GM08714 (cell line): Measurements from ENCODE around the gene ASB16.
"Not testable (repeated sequence)": the region's sequence is repeated elsewhere in the genome, so short reads cannot be mapped to it uniquely, and the experiment has no call there.

ENCODE experiments used
- H3K4me3 ChIP-seq: fragments of 200-500 bp; sonication (Bioruptor generic); 2 replicates; pipeline ENCODE4 v1.5.1; 2014; ENCODE audit warnings: mild to moderate bottlenecking, low read length, inconsistent platforms
- ZNF274 ChIP-seq: IDR thresholded peaks from 2 replicates; pipeline ENCODE4 v1.6.1; 2012; ENCODE audit warnings: mild to moderate bottlenecking, low read depth, low read length

The ASB16 gene, protein sequence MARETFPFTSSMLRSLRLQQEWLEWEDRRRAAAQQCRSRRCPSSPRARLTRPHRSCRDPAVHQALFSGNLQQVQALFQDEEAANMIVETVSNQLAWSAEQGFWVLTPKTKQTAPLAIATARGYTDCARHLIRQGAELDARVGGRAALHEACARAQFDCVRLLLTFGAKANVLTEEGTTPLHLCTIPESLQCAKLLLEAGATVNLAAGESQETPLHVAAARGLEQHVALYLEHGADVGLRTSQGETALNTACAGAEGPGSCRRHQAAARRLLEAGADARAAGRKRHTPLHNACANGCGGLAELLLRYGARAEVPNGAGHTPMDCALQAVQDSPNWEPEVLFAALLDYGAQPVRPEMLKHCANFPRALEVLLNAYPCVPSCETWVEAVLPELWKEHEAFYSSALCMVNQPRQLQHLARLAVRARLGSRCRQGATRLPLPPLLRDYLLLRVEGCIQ

DNA sequence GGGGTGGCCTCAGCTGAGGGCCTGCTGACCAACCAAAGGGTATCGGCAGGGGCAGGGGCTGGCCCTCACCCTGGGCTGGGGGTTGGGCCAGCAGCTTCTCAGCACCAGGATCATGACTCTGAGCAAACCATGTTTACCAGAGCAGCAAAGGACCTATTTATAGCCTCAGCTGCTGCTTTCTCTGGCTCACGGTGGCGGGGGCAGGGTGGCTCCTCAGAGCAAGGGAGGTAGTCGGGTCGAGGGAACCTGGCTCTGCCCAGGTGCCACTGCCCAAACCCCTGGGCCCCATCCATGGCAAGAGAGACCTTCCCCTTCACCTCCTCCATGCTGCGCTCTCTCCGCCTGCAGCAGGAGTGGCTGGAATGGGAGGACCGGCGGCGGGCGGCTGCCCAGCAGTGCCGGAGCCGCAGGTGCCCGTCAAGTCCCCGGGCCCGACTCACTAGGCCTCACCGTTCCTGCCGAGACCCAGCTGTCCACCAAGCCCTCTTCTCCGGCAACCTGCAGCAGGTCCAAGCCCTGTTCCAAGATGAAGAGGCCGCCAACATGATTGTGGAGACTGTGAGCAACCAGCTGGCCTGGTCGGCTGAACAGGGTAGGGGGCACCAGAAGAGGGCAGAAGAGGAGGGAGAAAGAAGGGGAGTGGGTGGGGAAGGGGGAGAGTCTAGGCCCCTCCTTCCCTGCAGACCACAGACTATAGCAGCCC is at the start of gene ASB16:
TSS of gene ASB16 (plus strand) at position 206 of the 703 bp plus-strand sequence. CDS start at position 292, 86 bp downstream.
- no peak for TF ChIP-seq ZNF274

DNA sequence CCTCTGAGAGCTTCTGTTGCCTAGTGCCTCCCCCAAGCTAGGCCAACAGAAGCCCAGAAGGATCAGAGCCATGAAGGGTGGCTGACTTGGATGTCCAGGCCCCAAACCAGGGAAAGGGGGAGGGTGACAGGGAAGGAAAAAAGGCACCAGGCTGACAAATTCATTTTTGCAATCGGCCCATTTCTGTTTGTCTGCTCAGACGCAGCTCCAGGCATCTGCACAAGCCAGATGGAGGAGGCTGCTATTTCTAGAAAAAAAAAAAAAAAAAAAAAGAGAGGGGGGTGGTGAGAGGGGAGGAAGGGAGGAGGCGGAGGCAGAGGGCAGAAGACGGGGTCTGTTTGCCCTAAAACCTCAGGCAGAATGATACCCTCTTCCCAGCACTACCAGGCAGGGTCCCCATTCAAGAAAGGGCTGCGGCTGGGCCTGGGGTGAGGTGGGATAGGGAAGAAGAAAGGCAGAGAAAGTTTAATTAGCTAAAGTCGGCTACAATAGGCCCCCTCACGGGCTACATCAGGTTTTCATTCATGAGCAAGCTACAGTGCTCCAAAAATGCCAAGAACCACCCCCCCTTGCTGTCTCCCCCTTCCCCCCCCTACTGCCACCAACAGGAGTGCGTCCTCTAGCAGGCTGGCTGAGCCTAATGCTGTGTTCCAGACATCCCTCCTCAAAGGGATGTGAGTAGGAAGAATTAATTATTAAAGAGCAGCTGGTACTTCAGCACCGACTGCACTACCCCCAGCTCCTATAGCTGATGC is 49.5 kb upstream of the ASB16 start:
- TF ChIP-seq ZNF274: no peak
- no peak overlapping the region for H3K4me3 ChIP-seq

More for the DNA sequence above, at the start of gene ASB16:
- H3K4me3 ChIP-seq: no peak within 1 kb of the TSS

DNA sequence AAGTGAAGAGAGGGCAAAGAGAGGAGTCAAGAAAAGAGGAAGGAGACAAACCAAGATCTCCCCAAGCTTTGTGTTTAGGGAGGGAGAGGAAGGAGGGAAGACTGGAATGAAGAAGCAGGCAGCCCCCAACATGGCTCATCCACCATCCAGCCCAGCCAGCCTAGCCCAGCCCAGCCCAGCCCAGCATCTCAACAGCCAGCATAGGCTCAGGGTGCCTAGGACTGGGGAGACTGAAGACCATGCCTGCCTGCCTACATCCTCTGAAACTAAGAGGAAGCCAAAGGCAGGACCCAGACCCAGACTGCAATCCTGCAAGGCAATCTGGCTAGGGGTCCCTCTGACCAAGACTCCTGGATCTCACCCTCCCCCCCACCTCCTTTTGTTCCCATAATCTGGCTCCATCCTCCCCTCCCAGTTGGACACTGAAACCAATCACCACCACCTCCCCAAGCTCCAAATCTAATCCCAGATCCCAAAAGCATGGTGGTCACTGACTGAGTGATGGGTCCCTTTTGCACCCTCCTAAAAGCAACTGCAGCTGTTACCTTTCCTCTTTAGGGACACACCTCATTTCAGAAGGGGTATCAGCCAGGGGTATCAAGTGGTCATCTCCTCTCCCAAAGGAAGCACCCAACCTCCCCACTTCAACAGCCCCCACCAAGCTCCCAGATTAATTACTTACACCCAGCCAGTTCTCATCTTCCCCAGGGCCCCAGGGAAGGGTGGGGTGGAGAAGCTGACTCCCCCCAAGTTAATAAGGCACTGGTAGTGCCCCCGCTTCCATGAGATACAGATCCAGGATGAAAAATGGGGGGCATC is 48.3 kb upstream of the ASB16 start:
- peak overlapping the region; percentile 82; the same call in 1 of the 2 replicates for H3K4me3 ChIP-seq
- TF ChIP-seq ZNF274: no peak

DNA sequence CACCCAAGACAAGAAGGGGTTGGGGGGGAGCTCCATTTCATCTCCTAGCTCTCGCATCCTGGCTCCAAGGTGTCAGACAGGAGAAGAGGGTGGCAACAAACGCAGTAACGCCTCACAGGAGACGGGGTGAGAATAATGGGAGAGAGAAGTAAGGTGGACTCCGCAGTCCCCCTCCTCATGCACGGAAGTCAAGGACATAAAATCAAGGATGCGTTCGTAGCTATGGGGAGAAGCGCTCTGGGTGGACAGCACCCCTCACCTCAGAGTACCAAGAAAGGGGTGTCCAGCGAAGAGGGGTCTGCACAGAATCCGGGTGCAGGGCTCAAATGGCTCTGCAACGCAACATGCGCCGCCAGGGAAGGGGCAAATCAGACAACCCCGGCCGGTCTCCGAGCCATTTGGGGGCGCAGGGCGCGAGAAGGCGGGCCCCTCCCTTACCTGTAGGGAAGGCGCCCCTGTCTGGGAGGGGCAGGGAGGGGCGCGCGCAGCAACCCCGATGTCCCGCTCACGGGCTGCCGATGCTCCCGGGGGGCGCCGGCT is 47.6 kb upstream of the ASB16 start:
- peak overlapping the region; percentile 82 for H3K4me3 ChIP-seq
- TF ChIP-seq ZNF274: no peak

DNA sequence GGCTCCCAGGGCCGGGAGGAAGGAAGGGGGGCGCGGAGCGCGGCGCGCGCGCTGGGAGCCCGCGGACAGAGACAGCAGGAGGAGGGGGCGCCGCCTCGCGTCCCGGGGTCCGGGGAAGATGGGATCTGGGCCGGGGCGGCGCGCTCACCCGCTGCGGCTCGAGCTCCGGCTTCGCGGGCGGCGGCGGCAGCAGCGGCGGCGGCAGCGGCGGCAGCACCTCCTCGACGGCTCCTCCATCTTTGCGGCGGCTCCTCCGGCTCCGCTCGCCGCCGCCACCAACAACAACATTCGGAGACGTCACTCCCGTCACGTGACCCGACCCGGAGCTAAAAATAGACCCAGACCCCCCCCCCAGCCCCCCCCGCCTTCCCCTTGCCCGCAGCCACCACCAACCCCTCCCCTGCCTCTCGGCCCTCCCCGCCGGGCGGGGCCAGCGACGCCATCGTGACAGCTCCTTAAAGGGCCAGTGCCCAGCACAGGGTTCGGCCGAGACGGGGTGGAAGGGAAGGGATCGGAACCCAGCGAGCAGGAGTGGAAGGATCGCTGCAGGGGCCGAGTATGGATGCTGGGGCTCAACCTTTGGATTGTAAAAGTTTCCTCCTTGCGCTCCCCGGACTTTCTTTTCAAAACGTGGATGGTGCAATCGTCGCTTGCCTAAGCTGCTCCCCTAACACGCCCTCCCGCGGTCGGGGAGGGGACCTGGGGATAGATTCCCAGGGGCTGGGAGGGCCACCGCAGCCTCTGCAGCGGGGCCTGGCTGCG is 47.0 kb upstream of the ASB16 start, which contains the start of gene HDAC5:
TSS of gene HDAC5 (minus strand) at position 286 of the 762 bp plus-strand sequence. CDS start 6,126 bp downstream, outside the sequence.
- H3K4me3 ChIP-seq: peak within 1 kb of the TSS; percentile 82

DNA sequence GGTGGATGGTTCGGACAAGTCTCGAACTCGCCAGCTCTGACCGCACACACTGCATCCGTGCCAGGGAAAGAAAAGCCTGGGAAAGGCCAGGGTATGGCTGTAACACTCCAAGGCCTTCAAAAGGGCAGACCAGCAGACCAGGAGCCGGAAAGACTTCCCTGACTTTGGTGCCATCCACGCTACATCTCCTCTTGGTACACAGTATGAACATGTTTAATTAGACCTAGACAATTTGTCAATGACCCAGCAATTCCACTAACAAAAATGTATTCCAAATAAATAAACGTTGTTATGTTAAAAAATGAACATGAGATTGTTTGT is 46.4 kb upstream of the ASB16 start:
- TF ChIP-seq ZNF274: no peak
- peak overlapping the region; percentile 63 for H3K4me3 ChIP-seq

More for the DNA sequence above, 47.0 kb upstream of the ASB16 start, which contains the start of gene HDAC5:
- no peak for TF ChIP-seq ZNF274

DNA sequence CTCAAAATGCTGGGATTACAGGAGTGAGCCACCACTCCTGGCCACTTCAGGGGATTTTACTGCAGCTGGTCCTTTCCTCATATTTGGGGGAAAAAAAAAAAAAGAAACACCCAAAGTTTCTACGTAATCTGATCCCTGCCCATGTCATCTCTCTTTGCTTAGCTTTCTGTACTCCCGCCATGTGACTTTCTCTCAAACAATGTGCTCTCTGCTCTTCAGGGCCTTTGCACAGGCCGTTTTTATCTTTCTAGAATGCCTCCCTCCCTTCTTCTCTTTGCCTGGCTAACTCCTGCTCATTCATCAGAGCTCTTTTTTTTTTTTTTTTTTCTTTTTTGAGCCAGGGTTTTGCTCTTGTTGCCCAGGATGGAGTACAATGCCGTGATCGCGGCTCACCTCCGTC is 42.1 kb upstream of the ASB16 start:
- no peak overlapping the region for H3K4me3 ChIP-seq
- no peak for TF ChIP-seq ZNF274

DNA sequence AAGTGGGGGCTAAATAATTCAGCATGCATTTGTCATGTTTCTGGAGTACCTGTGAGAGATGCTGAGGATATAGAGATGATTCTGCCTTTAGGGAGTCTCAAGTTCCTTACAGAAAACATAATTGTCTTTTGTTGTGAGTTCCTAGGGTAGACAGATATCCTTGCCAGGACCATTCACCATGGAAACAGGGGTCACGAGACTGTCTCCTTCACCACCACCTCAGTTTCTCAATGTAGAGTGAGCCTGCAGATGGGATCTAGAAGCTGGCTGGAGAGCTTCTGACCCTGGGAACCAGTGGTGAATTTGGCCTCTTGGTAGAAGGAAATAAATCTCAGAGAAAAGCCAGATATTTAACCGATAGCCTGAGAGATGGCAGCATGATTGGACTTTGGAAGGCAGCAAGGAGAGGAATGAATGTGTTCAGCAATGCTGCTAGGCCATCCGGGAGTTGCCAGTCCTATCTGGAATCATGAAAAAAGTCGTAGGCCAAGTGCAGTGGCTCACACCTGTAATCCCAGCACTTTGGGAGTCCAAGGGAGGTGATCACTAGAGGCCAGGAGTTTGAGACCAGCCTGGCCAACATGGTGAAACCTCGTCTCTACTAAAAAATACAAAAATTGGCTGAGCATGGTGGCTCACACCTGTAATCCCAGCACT is 39.7 kb upstream of the ASB16 start:
- TF ChIP-seq ZNF274: no peak

DNA sequence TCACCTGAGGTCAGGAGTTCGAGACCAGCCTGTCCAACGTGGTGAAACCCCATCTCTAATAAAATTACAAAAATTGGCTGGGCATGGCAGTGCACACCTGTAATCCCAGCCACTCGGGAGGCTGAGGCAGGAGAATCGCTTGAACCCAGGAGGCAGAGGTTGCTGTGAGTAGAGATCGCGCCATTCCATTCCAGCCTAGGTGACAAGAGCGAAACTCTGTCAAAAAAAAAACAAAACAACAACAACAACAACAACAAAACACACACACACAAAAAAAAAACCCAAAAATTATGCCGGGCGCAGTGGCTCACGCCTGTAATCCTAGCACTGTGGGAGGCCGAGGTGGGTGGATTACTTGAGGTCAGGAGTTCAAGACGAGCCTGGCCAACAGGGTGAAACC is 39.1 kb upstream of the ASB16 start:
- H3K4me3 ChIP-seq: not testable (repeated sequence)

More for the DNA sequence above, 39.7 kb upstream of the ASB16 start:
- no peak overlapping the region for H3K4me3 ChIP-seq

DNA sequence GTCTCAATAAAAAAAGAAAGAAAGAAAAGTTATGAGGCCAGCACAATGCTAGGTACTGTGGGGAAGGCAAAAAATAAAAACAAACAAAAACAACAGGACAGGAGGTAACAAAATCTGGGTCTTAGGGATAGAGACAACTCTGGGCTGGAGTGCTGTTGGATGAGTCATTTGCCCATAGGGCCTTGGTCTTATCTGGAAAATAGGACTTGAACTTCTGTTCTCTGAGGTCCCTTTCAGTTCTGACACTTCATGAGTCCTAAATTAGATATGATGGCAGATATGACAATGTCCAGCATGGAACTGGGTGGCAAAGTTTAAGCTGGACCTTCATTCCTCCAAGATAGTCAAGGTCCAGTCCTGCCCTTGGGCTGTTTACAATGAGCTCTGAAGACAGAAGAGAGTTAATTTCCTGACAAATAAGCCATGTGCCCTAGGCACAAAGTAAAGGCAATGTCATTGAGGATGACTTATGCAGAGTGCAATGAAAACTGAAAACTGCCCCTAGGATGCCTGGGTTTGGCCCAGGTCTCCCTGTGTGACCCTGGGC is 38.2 kb upstream of the ASB16 start:
- H3K4me3 ChIP-seq: no peak overlapping the region
- no peak for TF ChIP-seq ZNF274

DNA sequence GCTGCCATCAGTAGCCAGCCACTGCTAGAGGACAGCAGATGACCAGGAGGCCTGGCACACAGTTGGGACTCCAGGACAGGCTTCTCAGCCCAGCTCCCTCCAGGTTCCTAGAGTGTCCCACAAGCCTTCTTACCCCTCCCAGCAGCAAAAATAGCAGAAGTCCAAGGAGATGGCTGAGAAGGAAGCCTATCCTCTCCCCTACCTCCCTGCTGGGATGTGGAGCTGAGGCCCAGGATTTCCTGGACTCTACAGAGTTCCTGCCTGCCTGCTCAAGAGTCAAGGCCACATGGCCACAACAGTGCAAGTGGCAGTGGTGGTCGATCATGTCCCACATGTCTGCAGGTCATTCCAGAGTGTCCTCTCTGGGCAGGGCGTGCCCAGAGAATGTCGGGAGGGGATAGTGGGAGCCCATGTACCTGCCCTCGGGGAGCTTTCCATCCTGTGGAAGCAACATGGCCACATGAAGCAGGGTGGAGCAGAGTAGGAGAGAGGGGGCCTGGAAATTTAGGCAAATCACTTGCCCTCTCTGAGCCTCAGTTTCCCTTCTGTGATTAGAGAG is 36.5 kb upstream of the ASB16 start:
- no peak overlapping the region for H3K4me3 ChIP-seq
- TF ChIP-seq ZNF274: no peak
